Gastrocnemius medialis (tissue), 4 donors: ENCODE data around the gene PAX8.
"Not testable (repeated sequence)": the region's sequence is repeated elsewhere in the genome, so short reads cannot be mapped to it uniquely, and the experiment has no call there.

Experiments
- POLR2A ChIP-seq, 2 donors: fragments of 450-650 bp; IDR thresholded peaks; one replicate each; pipeline ENCODE4 v1.6.1; 2017; ENCODE audit warnings: antibody characterized with exemption in 2 of 2, mild to moderate bottlenecking in 2 of 2, moderate library complexity in 2 of 2
- TF ChIP-seq, protein P1 (sequence below), 5 experiments: fragments of 450-650 bp in 3 of 5; fragments of 200-600 bp in 2 of 5; sonication (generic) in 2 of 5; IDR thresholded peaks in 4 of 5; conservative IDR thresholded peaks in 1 of 5; 1 replicate in 4 of 5; 2 replicates in 1 of 5; pipeline ENCODE4 v1.5.1; 2016 to 2019; ENCODE audit warnings: antibody characterized with exemption in 5 of 5, mild to moderate bottlenecking in 3 of 5, moderate library complexity in 3 of 5

DNA sequence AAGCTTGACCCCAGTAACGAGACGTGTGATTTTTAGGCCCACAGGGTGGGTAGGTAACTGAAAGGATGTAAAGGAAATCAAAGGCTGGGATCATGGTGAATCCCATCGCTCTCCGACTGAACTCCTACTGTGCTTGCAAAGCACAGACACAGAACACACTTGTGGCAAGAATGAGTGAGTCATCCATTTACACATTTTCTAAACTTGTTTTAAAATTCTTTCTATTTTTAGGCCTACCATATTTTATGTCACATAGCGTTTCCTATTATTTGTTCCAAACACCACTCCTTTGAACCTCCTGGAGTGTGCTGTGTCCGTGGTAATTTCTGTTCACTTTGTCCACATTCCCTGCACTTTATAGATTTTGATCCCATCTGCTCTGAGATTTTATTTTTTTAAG, 6.3 kb upstream of the PAX8 start:
- TF ChIP-seq POLR2A (IDR thresholded peaks at IDR 0.05): not testable (repeated sequence)
- TF ChIP-seq, protein P1, sequence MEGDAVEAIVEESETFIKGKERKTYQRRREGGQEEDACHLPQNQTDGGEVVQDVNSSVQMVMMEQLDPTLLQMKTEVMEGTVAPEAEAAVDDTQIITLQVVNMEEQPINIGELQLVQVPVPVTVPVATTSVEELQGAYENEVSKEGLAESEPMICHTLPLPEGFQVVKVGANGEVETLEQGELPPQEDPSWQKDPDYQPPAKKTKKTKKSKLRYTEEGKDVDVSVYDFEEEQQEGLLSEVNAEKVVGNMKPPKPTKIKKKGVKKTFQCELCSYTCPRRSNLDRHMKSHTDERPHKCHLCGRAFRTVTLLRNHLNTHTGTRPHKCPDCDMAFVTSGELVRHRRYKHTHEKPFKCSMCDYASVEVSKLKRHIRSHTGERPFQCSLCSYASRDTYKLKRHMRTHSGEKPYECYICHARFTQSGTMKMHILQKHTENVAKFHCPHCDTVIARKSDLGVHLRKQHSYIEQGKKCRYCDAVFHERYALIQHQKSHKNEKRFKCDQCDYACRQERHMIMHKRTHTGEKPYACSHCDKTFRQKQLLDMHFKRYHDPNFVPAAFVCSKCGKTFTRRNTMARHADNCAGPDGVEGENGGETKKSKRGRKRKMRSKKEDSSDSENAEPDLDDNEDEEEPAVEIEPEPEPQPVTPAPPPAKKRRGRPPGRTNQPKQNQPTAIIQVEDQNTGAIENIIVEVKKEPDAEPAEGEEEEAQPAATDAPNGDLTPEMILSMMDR (IDR thresholded peaks at IDR 0.05 in 4 of 5, conservative IDR thresholded peaks at IDR 0.05 in 1 of 5): not testable (repeated sequence)
